CD4-positive, alpha-beta memory T cell (primary cell): ENCODE data around the gene AWAT2. TPM values are rescaled to one million over a fixed set of nuclear protein-coding genes. Genes with fewer than 3 reads are reported as not detected.

ENCODE experiments used
- CTCF ChIA-PET: fragments of 350-600 bp; sonication (Branson Sonifier 250); formaldehyde crosslinking; loops from one replicate; lab custom pipeline; 2021; ENCODE audit warnings: inconsistent platforms; ENCODE audit not compliant: partially characterized antibody; lab: Charles Lee
- POLR2A ChIA-PET: fragments of 350-600 bp; sonication (Branson Sonifier 250); formaldehyde crosslinking; loops from one replicate; lab custom pipeline; 2021; ENCODE audit not compliant: partially characterized antibody; lab: Charles Lee
- DNase-seq, 5 donors: peaks; one replicate each; pipeline versions ENCODE4 v3.0.0 to v3.0.0-alpha.2; 2020 to 2022; ENCODE audit warnings: mixed read lengths in 1 of 5
- H3K27ac ChIP-seq: one replicate; pipeline ENCODE4 v1.7.0; 2013; ENCODE audit warnings: low read depth, low read length
- H3K27me3 ChIP-seq: 2 replicates; pipeline ENCODE4 v1.7.0; 2013; ENCODE audit warnings: mild to moderate bottlenecking, low read length, moderate library complexity; ENCODE audit not compliant: insufficient read depth
- H3K36me3 ChIP-seq: 2 replicates; pipeline ENCODE4 v1.7.0; 2013; ENCODE audit warnings: mild to moderate bottlenecking, low read length, moderate library complexity; ENCODE audit not compliant: insufficient read depth
- H3K4me1 ChIP-seq: 2 replicates; pipeline ENCODE4 v1.7.0; 2013; ENCODE audit warnings: mild to moderate bottlenecking, low read length, moderate library complexity; ENCODE audit not compliant: insufficient read depth
- H3K4me3 ChIP-seq, 2 donors: one replicate each; pipeline ENCODE4 v1.7.0; 2013; ENCODE audit warnings: low read length in 2 of 2, mild to moderate bottlenecking in 1 of 2
- H3K9me3 ChIP-seq, 2 donors: one replicate each; pipeline ENCODE4 v1.7.0; 2013; ENCODE audit warnings: low read length in 2 of 2, control low read depth in 1 of 2; ENCODE audit not compliant: control insufficient read depth in 1 of 2
- H3K27ac Mint-ChIP-seq, 7 donors: one replicate each; pipeline ENCODE4 v1.8.0; 2020 to 2021; ENCODE audit warnings: mixed read lengths in 7 of 7, mild to moderate bottlenecking in 6 of 7, inconsistent platforms in 3 of 7, moderate library complexity in 3 of 7
- H3K27me3 Mint-ChIP-seq, 2 donors: one replicate each; pipeline ENCODE4 v1.8.0; 2020 to 2021; ENCODE audit warnings: mixed read lengths in 2 of 2
- H3K36me3 Mint-ChIP-seq, 2 donors: one replicate each; pipeline ENCODE4 v1.8.0; 2020 to 2021; ENCODE audit warnings: mixed read lengths in 2 of 2, inconsistent platforms in 1 of 2, mild to moderate bottlenecking in 1 of 2
- H3K4me1 Mint-ChIP-seq, 4 donors: one replicate each; pipeline ENCODE4 v1.8.0; 2020 to 2021; ENCODE audit warnings: mixed read lengths in 4 of 4, mild to moderate bottlenecking in 1 of 4
- H3K4me3 Mint-ChIP-seq, 8 donors: one replicate each; pipeline ENCODE4 v1.8.0; 2020 to 2021; ENCODE audit warnings: mixed read lengths in 8 of 8, mild to moderate bottlenecking in 7 of 8, moderate library complexity in 6 of 8, inconsistent platforms in 3 of 8
- H3K9me3 Mint-ChIP-seq, 8 donors: one replicate each; pipeline ENCODE4 v1.8.0; 2020 to 2021; ENCODE audit warnings: mixed read lengths in 8 of 8, mild to moderate bottlenecking in 5 of 8, inconsistent platforms in 3 of 8, moderate library complexity in 1 of 8
- intact Hi-C: fragments of 100-400 bp; cut with micrococcal nuclease; formaldehyde crosslinking; loops from one replicate; pipeline ENCODE4 v1.15.1; 2023
- polyA plus RNA-seq, 2 donors: library from polyadenylated mRNA; unstranded; fragments of 300-500 nt; fragmentation: Illumina TruSeq; gene quantifications; one replicate each; pipeline ENCODE4 v1.2.3, GENCODE V29; 2021
- total RNA-seq, 2 experiments: library from RNA; stranded (reverse); gene quantifications; one replicate each; pipeline ENCODE4 v1.2.3, GENCODE V29; 2021

The AWAT2 gene
- total and polyA plus RNA-seq, 4 experiments from 2014 or later = not detected

GRCh38 chrX:70041993-70042392, 7.7 kb downstream of the AWAT2 start:
- Histone ChIP-seq H3K27ac (no peak overlapping the region), H3K36me3 (no peaks in the 10 kb centered on the region), H3K4me3 (no peak overlapping the region), H3K4me1 (no peaks in the 10 kb centered on the region), H3K9me3 (no peaks in the 10 kb centered on the region), H3K27me3 (no peaks in the 10 kb centered on the region)
- Mint-ChIP-seq H3K4me1 (no peaks in the 10 kb centered on the region), H3K4me3 (no peak overlapping the region), H3K27me3 (no peaks in the 10 kb centered on the region), H3K9me3 (no peaks in the 10 kb centered on the region), H3K27ac (peak overlapping the region in 1 of 7 donors; percentile 45), H3K36me3 (no peaks in the 10 kb centered on the region)
- ChIA-PET CTCF (interaction anchor here (1.3 to 1.8 kb wide), 2 partner anchors 12 to 13 kb away, joined by 3 to 5 read pairs; no protein-coding TSS in a partner anchor), POLR2A (no interaction called here)
- no peak for DNase-seq
- intact Hi-C loops = no loop called here

- Mint-ChIP-seq H3K4me1 (no peaks in the 10 kb centered on the region), H3K27me3 (no peaks in the 10 kb centered on the region), H3K9me3 (no peaks in the 10 kb centered on the region), H3K36me3 (no peaks in the 10 kb centered on the region), H3K4me3 (no peak overlapping the region), H3K27ac (no peak overlapping the region)
- CTCF ChIA-PET = interaction anchor here (1.8 kb wide), 1 partner anchor 13 kb away, joined by 5 read pairs; no protein-coding TSS in a partner anchor
- H3K4me3 ChIP-seq = no peak overlapping the region
- intact Hi-C loops = no loop called here
- POLR2A ChIA-PET = no interaction called here
- no peaks in the 10 kb centered on the region for H3K36me3 ChIP-seq
- no peak for DNase-seq
- no peaks in the 10 kb centered on the region for H3K9me3 ChIP-seq
- H3K4me1 ChIP-seq = no peaks in the 10 kb centered on the region
- no peaks in the 10 kb centered on the region for H3K27me3 ChIP-seq
- no peak overlapping the region for H3K27ac ChIP-seq
These were observed 10.0 kb downstream of the AWAT2 start for GRCh38 chrX:70039758-70040157.

- CTCF ChIA-PET = interaction anchor here (1.8 kb wide), 1 partner anchor 12 kb away, joined by 5 read pairs; no protein-coding TSS in a partner anchor
- no peak overlapping the region for H3K4me3 Mint-ChIP-seq
- H3K4me3 ChIP-seq = no peak overlapping the region
- POLR2A ChIA-PET = no interaction called here
- no peak overlapping the region for H3K27ac ChIP-seq
- no peaks in the 10 kb centered on the region for H3K27me3 ChIP-seq
- H3K9me3 Mint-ChIP-seq = no peaks in the 10 kb centered on the region
- H3K4me1 Mint-ChIP-seq = no peaks in the 10 kb centered on the region
- no peaks in the 10 kb centered on the region for H3K4me1 ChIP-seq
- H3K9me3 ChIP-seq = no peaks in the 10 kb centered on the region
- H3K27me3 Mint-ChIP-seq = no peaks in the 10 kb centered on the region
- H3K36me3 ChIP-seq = no peaks in the 10 kb centered on the region
- no peak overlapping the region for H3K27ac Mint-ChIP-seq
- H3K36me3 Mint-ChIP-seq = no peaks in the 10 kb centered on the region
- no peak for DNase-seq
- intact Hi-C loops = no loop called here
These were observed 10.8 kb downstream of the AWAT2 start for GRCh38 chrX:70038951-70039350.

GRCh38 chrX:70038515-70038914, 11.2 kb downstream of the AWAT2 start:
- no peak overlapping the region for H3K27ac Mint-ChIP-seq
- no peaks in the 10 kb centered on the region for H3K36me3 ChIP-seq
- ChIA-PET POLR2A (no interaction called here), CTCF (no interaction called here)
- H3K4me3 Mint-ChIP-seq = no peak overlapping the region
- H3K9me3 Mint-ChIP-seq = no peaks in the 10 kb centered on the region
- no peaks in the 10 kb centered on the region for H3K4me1 ChIP-seq
- no peaks in the 10 kb centered on the region for H3K36me3 Mint-ChIP-seq
- no peaks in the 10 kb centered on the region for H3K27me3 Mint-ChIP-seq
- H3K4me1 Mint-ChIP-seq = no peaks in the 10 kb centered on the region
- H3K4me3 ChIP-seq = no peak overlapping the region
- H3K27ac ChIP-seq = no peak overlapping the region
- H3K9me3 ChIP-seq = no peaks in the 10 kb centered on the region
- no peak for DNase-seq
- no peaks in the 10 kb centered on the region for H3K27me3 ChIP-seq
- intact Hi-C loops = no loop called here

GRCh38 chrX:70034646-70035045, 15.1 kb downstream of the AWAT2 start:
- no peak overlapping the region for H3K27ac ChIP-seq
- H3K27me3 Mint-ChIP-seq = no peaks in the 10 kb centered on the region
- H3K27me3 ChIP-seq = no peaks in the 10 kb centered on the region
- intact Hi-C loops = no loop called here
- H3K4me1 Mint-ChIP-seq = peaks cover 5 to 15% (median 6%) of the 10 kb centered on the region in 4 donors
- H3K4me3 ChIP-seq = no peak overlapping the region
- no peak for DNase-seq
- H3K27ac Mint-ChIP-seq = no peak overlapping the region
- peaks cover 0 to 1% (median 0%) of the 10 kb centered on the region in 8 donors for H3K9me3 Mint-ChIP-seq
- H3K4me3 Mint-ChIP-seq = no peak overlapping the region
- ChIA-PET POLR2A (no interaction called here), CTCF (no interaction called here)
- H3K4me1 ChIP-seq = peaks cover 12% of the 10 kb centered on the region
- H3K9me3 ChIP-seq = no peaks in the 10 kb centered on the region
- H3K36me3 ChIP-seq = no peaks in the 10 kb centered on the region
- H3K36me3 Mint-ChIP-seq = no peaks in the 10 kb centered on the region

GRCh38 chrX:70033348-70034051, 16.2 kb downstream of the AWAT2 start:
- Histone ChIP-seq H3K36me3 (no peaks in the 10 kb centered on the region), H3K4me1 (peaks cover 20% of the 10 kb centered on the region), H3K27me3 (no peaks in the 10 kb centered on the region), H3K27ac (no peak overlapping the region), H3K9me3 (no peaks in the 10 kb centered on the region), H3K4me3 (no peak overlapping the region)
- H3K4me1 Mint-ChIP-seq = peaks cover 5 to 18% (median 6%) of the 10 kb centered on the region in 4 donors
- no peaks in the 10 kb centered on the region for H3K36me3 Mint-ChIP-seq
- no peaks in the 10 kb centered on the region for H3K27me3 Mint-ChIP-seq
- POLR2A ChIA-PET = no interaction called here
- H3K9me3 Mint-ChIP-seq = peaks cover 0 to 1% (median 0%) of the 10 kb centered on the region in 8 donors
- intact Hi-C loops = no loop called here
- H3K4me3 Mint-ChIP-seq = no peak overlapping the region
- H3K27ac Mint-ChIP-seq = peak overlapping the region in 2 of 7 donors; percentile 14 to 60
- no peak for DNase-seq
- CTCF ChIA-PET = interaction anchor here (0.6 to 1.1 kb wide), 2 partner anchors 17 to 34 kb away, joined by 3 read pairs; no protein-coding TSS in a partner anchor

- Mint-ChIP-seq H3K4me1 (peaks cover 5 to 23% (median 6%) of the 10 kb centered on the region in 4 donors), H3K4me3 (no peak overlapping the region), H3K27ac (no peak overlapping the region), H3K27me3 (no peaks in the 10 kb centered on the region), H3K9me3 (peaks cover 0 to 1% (median 0%) of the 10 kb centered on the region in 8 donors), H3K36me3 (no peaks in the 10 kb centered on the region)
- CTCF ChIA-PET = interaction anchor here (0.6 to 1.1 kb wide), 2 partner anchors 16 to 34 kb away, joined by 3 read pairs; no protein-coding TSS in a partner anchor
- Histone ChIP-seq H3K9me3 (no peaks in the 10 kb centered on the region), H3K27ac (no peak overlapping the region), H3K4me1 (peaks cover 20% of the 10 kb centered on the region), H3K27me3 (no peaks in the 10 kb centered on the region), H3K4me3 (no peak overlapping the region), H3K36me3 (no peaks in the 10 kb centered on the region)
- intact Hi-C loops = no loop called here
- POLR2A ChIA-PET = no interaction called here
- DNase-seq = no peak
These were observed 16.9 kb downstream of the AWAT2 start for GRCh38 chrX:70032792-70033191.
